Measurements from ENCODE around the gene TPD52L1. TPM values are rescaled to one million over a fixed set of nuclear protein-coding genes. Genes with fewer than 3 reads are reported as not detected.

Gene TPD52L1
- total and polyA plus RNA-seq, 2 of the 13 experiments (the other 11 are each of a cell fraction or from before 2014, with no cell fraction given) = 0.49 to 0.53 TPM

- TF ChIP-seq GPBP1L1 (CRISPR knock-in tag; IDR thresholded peaks at IDR 0.05) (no peak), ZNF678 (CRISPR knock-in tag; IDR thresholded peaks at IDR 0.05) (no peak), ZC3H4 (CRISPR knock-in tag; IDR thresholded peaks at IDR 0.05; ENCODE audit: borderline replicate concordance) (no peak), CBX1 (IDR thresholded peaks at IDR 0.05; ENCODE audit: low read depth) (no peak)
Measured at GRCh38 chr6:125220712-125221111, 67.1 kb downstream of the TPD52L1 start (continued).

- no peak overlapping the region for H3K27ac ChIP-seq (ENCODE audit: extremely low read length, insufficient read depth, low read length)
- no peaks in the 10 kb centered on the region for H4K20me1 ChIP-seq (ENCODE audit: insufficient read depth, low read length)
- ChIA-PET POLR2A (no interaction called here), CTCF (ENCODE audit: low intra/inter-chr PET ratio, low total read pairs) (no interaction called here)
- no peaks in the 10 kb centered on the region for H3K27me3 ChIP-seq (ENCODE audit: control insufficient read depth in 1 of 2, insufficient read depth in 2 of 2, low read length in 2 of 2)
- H3K4me1 ChIP-seq (ENCODE audit: insufficient read depth, low read length) = no peaks in the 10 kb centered on the region
- no peaks in the 10 kb centered on the region for H3K9me3 ChIP-seq (ENCODE audit: low read length)
- H3K4me3 ChIP-seq (replicated peaks in 1 of 3; ENCODE audit: insufficient read depth in 1 of 3, low read depth in 2 of 3, low read length in 3 of 3) = no peak overlapping the region
- no TSS peak for BruUV-seq (replicated peaks)
- intact Hi-C loops (cut with micrococcal nuclease; ENCODE audit: unreplicated experiment) (no loop called here), in situ Hi-C loops (cut with HindIII; ENCODE audit: extremely low pct_ligation_motif_present, low pct_unique_long_range_greater_than_20kb) (no loop called here)
- ATAC-seq (no peak), DNase-seq (ENCODE audit: low spot score) (no peak), FAIRE-seq (no peak)
- no peaks in the 10 kb centered on the region for H3K36me3 ChIP-seq (replicated peaks in 1 of 2; ENCODE audit: control insufficient read depth in 1 of 2, insufficient read depth in 2 of 2, low read length in 2 of 2)
- no peak overlapping the region for H3K4me2 ChIP-seq (ENCODE audit: low read depth, low read length)
- TF ChIP-seq NFE2L1 (CRISPR knock-in tag; IDR thresholded peaks at IDR 0.05; ENCODE audit: borderline replicate concordance) (no peak), ATRX (CRISPR knock-in tag; IDR thresholded peaks at IDR 0.05; ENCODE audit: borderline replicate concordance) (no peak), PHF8 (CRISPR knock-in tag; IDR thresholded peaks at IDR 0.05) (no peak), ZHX1 (CRISPR knock-in tag; IDR thresholded peaks at IDR 0.05; ENCODE audit: low read depth) (no peak), RXRA (CRISPR knock-in tag; IDR thresholded peaks at IDR 0.05) (no peak), PRDM15 (CRISPR knock-in tag; IDR thresholded peaks at IDR 0.05) (no peak), ZNF432 (CRISPR knock-in tag; IDR thresholded peaks at IDR 0.05; ENCODE audit: borderline replicate concordance) (no peak), RAD21 (CRISPR knock-in tag; IDR thresholded peaks at IDR 0.05) (no peak), ZMYM4 (CRISPR knock-in tag; IDR thresholded peaks at IDR 0.05) (no peak), NKX3-1 (CRISPR knock-in tag; IDR thresholded peaks at IDR 0.05) (no peak)
- H3K9ac ChIP-seq (ENCODE audit: insufficient read depth, low read depth, low read length) = no peak overlapping the region
- H3K79me2 ChIP-seq (ENCODE audit: insufficient read depth, low read length) = no peaks in the 10 kb centered on the region
- 8% methylated on average over 4 of the region's 4 CpGs for WGBS (ENCODE audit: low lambda C conversion rate)
- H2AFZ ChIP-seq (ENCODE audit: low read length) = no peak overlapping the region
Measured at GRCh38 chr6:125222531-125223455, 69.2 kb downstream of the TPD52L1 start.
